Measurements from ENCODE around the gene CHCHD10.
A peak's percentile ranks its signal among the peaks of the same experiment; 100 is the strongest.

Gene CHCHD10

GRCh38 chr22:23786752-23787599 is 19.2 kb upstream of the CHCHD10 start, which contains the start of gene SMARCB1:
SMARCB1 (plus strand) TSS chr22:23786966; CDS start chr22:23787170, 204 bp downstream.
- peak; percentile 51 for DNase-seq

DNA sequence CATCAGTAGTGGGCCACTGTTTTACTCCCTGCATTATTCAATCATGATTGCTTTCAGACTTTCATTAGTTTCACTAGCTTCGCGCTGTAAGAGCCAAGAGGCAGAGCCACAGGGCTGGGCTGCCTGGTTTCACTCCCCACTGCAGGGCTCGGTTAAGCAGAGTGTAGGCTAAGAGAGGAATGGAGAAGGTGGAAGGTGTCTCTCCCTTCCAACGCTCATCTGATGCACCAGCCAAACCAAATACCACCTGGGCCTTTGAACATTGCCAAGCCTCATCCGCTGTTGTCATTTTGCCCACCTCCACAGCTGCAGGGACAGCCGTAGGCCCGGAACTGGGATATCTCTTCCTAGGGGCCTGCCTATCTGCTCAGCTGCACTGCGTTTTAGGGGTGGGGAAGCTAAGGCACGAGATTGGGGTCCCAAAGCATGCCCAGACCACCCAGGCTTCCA is 18.5 kb upstream of the CHCHD10 start:
- no peak for DNase-seq

DNA sequence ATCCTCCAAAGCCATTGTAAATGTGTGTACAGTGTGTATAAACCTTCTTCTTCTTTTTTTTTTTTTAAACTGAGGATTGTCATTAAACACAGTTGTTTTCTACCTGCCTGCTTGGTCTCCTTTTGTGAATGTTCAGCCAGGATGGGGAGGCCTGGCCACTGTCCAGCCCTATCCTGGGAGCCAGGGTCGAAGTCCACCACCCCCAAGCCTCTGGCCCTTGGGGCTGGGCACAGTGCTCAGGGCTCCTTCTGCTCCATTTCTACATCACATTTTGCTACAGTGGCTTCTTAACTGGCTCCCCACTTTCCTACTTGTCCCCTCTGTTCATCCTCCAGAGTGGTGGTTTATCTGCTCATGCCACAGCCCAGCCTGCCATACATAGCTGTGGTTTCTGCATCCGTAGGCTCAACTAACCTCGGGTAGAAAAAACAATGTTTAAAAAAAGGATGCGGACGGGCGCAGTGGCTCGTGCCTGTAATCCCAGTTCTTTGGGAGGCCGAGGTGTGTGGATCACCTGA is 16.5 kb upstream of the CHCHD10 start:
- DNase-seq = no peak

- no peak for DNase-seq
Measured at GRCh38 chr22:23783265-23784150, 15.7 kb upstream of the CHCHD10 start.

- DNase-seq = no peak
Measured at GRCh38 chr22:23782703-23783102, 14.9 kb upstream of the CHCHD10 start.

- DNase-seq = no peak
Measured at GRCh38 chr22:23782252-23782651, 14.5 kb upstream of the CHCHD10 start.

- DNase-seq = no peak
Measured at GRCh38 chr22:23781511-23782183, 13.9 kb upstream of the CHCHD10 start.

GRCh38 chr22:23781065-23781464 is 13.3 kb upstream of the CHCHD10 start:
- DNase-seq = no peak

DNA sequence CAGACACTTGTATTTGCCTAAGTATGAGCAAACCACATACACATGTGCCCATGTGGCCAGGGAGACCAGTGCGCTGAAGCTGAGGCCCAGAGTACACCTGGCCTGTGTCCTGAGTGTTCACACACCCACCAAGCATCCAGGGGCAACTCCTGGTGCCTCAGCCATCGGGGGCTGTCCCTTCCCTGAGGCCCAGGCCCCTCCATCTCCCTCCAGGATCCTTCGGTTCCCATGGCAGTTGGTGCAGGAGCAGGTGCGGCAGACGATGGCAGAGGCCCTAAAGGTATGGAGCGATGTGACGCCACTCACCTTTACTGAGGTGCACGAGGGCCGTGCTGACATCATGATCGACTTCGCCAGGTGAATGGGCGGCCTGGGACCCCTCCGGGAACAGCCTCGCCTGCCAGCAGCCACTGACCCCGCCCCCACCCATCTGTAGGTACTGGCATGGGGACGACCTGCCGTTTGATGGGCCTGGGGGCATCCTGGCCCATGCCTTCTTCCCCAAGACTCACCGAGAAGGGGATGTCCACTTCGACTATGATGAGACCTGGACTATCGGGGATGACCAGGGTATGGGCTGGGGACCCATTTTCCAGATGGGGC is 12.5 kb upstream of the CHCHD10 start:
- DNase-seq = no peak

DNA sequence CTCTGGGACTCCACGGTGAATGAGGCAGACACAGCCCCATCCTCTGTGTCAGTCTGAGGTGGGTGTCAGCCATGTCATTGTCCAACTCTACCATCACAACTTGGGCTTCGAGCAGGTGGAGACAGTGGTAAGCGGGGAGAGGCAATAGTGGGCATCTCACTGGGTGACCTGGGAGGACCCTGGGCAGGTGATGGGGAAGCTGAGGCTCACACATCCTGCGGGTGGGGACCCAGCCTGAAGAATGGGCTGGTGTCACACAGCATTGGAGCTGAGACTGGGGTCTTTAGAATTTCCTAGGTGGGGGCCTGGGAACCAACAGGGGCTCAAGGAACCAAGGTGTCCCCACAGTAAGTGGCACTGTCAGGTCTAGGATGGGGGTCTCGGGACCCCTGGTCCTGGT is 12.0 kb upstream of the CHCHD10 start:
- no peak for DNase-seq

- DNase-seq = no peak
Measured at GRCh38 chr22:23779083-23779482, 11.3 kb upstream of the CHCHD10 start.

DNA sequence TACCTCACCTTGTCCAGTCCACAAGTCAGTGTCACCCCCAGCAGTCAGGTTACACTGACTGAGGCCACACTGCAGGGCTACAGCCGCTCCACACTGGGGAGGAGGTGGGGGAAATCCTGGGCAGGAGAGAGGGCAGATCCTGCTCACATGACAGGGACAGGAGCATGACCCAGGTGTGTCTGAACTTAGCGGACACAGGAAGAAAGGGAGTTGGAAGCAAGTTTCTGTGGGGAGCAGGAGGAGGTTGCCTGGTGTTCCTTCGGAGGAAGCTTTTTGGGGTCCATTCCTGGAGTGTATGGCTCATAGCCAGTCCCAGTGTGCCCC is 10.8 kb upstream of the CHCHD10 start:
- DNase-seq = no peak

- DNase-seq = no peak
Measured at GRCh38 chr22:23777776-23778576, 10.2 kb upstream of the CHCHD10 start.

DNA sequence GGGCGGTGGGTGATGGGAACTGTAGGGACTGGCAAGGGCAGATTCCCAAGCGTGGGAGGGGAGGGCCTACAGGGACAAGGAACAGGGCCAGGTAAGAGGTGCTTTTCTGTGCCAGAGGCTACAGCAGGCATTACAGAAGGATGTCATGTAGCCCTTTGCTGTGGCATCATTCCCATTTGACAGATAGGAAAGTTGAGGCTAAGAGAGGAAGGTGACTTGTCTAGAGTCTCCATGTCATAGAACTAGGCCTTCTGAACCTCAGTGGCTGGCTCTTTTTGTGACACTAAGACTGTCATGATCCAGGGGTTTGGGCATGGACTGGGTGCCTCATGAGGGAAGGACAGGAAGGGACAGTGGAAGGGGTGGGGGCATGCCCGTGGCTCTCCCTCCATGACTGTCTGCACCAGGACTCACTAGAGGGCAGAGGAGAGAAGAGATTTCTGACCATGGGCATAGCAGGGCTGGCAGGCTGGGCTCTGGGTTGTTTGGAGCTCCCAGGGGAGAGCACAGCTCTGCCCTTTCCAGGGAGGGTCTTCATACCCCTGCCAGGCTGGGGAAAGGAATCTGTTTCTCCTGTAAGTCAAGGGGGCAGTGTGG is 8.1 kb upstream of the CHCHD10 start:
- no peak for DNase-seq

- DNase-seq = no peak
Measured at GRCh38 chr22:23774922-23775436, 7.2 kb upstream of the CHCHD10 start.

GRCh38 chr22:23774114-23774921 is 6.5 kb upstream of the CHCHD10 start:
- no peak for DNase-seq

DNA sequence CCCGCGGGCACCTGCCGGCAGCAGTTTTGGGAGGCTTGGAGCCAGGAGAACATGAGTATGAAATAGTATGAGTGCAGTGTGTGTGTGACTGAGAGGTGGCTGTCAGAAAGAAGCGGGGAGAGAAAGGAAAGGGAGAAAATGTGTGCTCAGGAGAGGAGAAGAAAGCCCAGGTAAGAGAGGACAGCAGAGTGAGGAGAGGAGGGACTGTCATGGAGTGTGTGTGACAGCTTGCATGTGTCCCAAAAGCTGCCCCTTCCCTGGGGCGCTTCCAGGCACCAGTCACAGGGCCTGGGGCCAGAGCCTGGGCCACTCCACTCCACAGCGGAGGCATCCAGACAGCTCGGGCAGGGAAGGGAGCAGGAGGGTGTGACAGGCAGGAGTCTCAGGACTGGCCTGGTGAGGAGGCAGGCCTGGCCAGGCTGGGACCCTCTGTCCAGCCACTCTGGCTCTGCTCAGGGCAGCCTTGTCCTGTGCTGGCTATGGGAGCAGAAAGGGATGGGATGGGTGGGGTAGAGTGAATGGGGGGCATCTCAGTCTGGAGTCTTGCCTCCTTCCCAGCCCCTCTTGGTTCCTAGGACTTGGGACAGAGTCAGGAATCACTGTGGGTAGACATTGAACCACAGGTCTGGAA is 5.8 kb upstream of the CHCHD10 start:
- DNase-seq = no peak

DNA sequence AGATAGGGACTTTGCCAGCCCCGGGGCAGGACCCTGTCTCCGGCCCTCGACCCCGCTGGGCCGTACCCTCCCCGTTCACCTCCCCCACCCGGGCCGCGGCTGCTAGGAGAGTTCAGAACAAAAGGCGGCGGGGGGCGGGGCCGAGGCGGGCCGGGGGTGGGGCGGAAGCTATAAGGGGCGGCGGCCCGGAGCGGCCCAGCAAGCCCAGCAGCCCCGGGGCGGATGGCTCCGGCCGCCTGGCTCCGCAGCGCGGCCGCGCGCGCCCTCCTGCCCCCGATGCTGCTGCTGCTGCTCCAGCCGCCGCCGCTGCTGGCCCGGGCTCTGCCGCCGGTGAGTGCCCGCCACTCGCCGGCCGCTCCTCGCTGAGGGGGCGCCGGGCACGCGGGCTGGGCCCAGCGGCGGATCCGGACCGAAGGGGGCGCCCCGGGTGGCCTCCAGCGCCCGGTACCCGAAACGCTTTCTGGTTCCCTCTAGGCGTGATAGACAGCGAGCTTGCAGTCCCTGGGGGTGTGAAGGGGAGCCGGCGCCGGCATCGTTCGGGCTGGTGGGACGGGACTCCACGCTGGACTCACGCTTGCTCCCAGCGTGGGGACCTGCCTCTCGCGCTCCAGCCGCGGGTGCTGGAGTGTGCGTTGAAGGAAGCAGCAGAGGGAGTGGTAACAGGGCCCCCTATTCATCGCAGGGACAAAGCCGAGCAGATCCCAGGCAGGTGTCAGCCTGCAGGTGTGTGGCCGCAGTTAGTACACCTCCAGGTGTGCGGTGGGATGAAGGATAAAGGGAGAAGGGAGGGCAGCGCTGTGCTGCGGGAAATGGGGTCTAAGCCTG is 5.1 kb upstream of the CHCHD10 start, which contains the start of gene MMP11:
Gene MMP11 (plus strand): TSS at position 201 of the 825 bp plus-strand sequence. CDS start 22 bp downstream, at position 223.
- peak; percentile 24 for DNase-seq

- DNase-seq = no peak
Measured at GRCh38 chr22:23772315-23772648, 4.5 kb upstream of the CHCHD10 start.
